Measurements from ENCODE around the gene FAM76B.
A peak's percentile ranks its signal among the peaks of the same experiment; 100 is the strongest.
"Not testable (repeated sequence)": the region's sequence is repeated elsewhere in the genome, so short reads cannot be mapped to it uniquely, and the experiment has no call there.

The FAM76B gene

GRCh38 chr11:95806464-95806863, 16.9 kb upstream of the FAM76B start:
- H3K9me3 ChIP-seq (ENCODE audit: control insufficient read depth, low read length); H3K36me3 ChIP-seq (ENCODE audit: control insufficient read depth, insufficient read depth, low read length, severe bottlenecking); H3K9ac ChIP-seq (ENCODE audit: low read length); H3K4me1 ChIP-seq (ENCODE audit: control insufficient read depth, insufficient read depth, low read length); H3K4me3 ChIP-seq (ENCODE audit: low read length); H3K27me3 ChIP-seq (replicated peaks; ENCODE audit: control insufficient read depth, insufficient read depth, low read length); DNase-seq (ENCODE audit: low read depth): not testable (repeated sequence)

- DNase-seq (ENCODE audit: low read depth) = no peak
- no peaks in the 10 kb centered on the region for H3K27me3 ChIP-seq (replicated peaks; ENCODE audit: control insufficient read depth, insufficient read depth, low read length)
- no peak overlapping the region for H3K4me3 ChIP-seq (ENCODE audit: low read length)
- peaks cover 2% of the 10 kb centered on the region for H3K36me3 ChIP-seq (ENCODE audit: control insufficient read depth, insufficient read depth, low read length, severe bottlenecking)
- no peak overlapping the region for H3K9ac ChIP-seq (ENCODE audit: low read length)
- H3K4me1 ChIP-seq (ENCODE audit: control insufficient read depth, insufficient read depth, low read length) = peaks cover 4% of the 10 kb centered on the region
- H3K9me3 ChIP-seq (ENCODE audit: control insufficient read depth, low read length) = no peaks in the 10 kb centered on the region
Observed at GRCh38 chr11:95805869-95806268, 16.3 kb upstream of the FAM76B start.

GRCh38 chr11:95803973-95804372, 14.4 kb upstream of the FAM76B start:
- peaks cover 5% of the 10 kb centered on the region for H3K36me3 ChIP-seq (ENCODE audit: control insufficient read depth, insufficient read depth, low read length, severe bottlenecking)

GRCh38 chr11:95802806-95803205, 13.2 kb upstream of the FAM76B start:
- Histone ChIP-seq H3K4me3 (ENCODE audit: low read length) (no peak overlapping the region), H3K9me3 (ENCODE audit: control insufficient read depth, low read length) (no peaks in the 10 kb centered on the region), H3K4me1 (ENCODE audit: control insufficient read depth, insufficient read depth, low read length) (peaks cover 4% of the 10 kb centered on the region), H3K27me3 (replicated peaks; ENCODE audit: control insufficient read depth, insufficient read depth, low read length) (no peaks in the 10 kb centered on the region), H3K9ac (ENCODE audit: low read length) (no peak overlapping the region), H3K36me3 (ENCODE audit: control insufficient read depth, insufficient read depth, low read length, severe bottlenecking) (peaks cover 5% of the 10 kb centered on the region)
- DNase-seq (ENCODE audit: low read depth) = no peak

More at GRCh38 chr11:95803973-95804372, 14.4 kb upstream of the FAM76B start:
- Histone ChIP-seq H3K27me3 (replicated peaks; ENCODE audit: control insufficient read depth, insufficient read depth, low read length) (no peaks in the 10 kb centered on the region), H3K4me3 (ENCODE audit: low read length) (no peak overlapping the region), H3K4me1 (ENCODE audit: control insufficient read depth, insufficient read depth, low read length) (peaks cover 4% of the 10 kb centered on the region), H3K9ac (ENCODE audit: low read length) (no peak overlapping the region), H3K9me3 (ENCODE audit: control insufficient read depth, low read length) (no peaks in the 10 kb centered on the region)
- no peak for DNase-seq (ENCODE audit: low read depth)

- DNase-seq (ENCODE audit: low read depth) = no peak
- no peaks in the 10 kb centered on the region for H3K9me3 ChIP-seq (ENCODE audit: control insufficient read depth, low read length)
- H3K4me3 ChIP-seq (ENCODE audit: low read length) = no peak overlapping the region
- H3K4me1 ChIP-seq (ENCODE audit: control insufficient read depth, insufficient read depth, low read length) = no peaks in the 10 kb centered on the region
- no peak overlapping the region for H3K9ac ChIP-seq (ENCODE audit: low read length)
- peaks cover 3% of the 10 kb centered on the region for H3K36me3 ChIP-seq (ENCODE audit: control insufficient read depth, insufficient read depth, low read length, severe bottlenecking)
- no peaks in the 10 kb centered on the region for H3K27me3 ChIP-seq (replicated peaks; ENCODE audit: control insufficient read depth, insufficient read depth, low read length)
Observed at GRCh38 chr11:95800438-95800837, 10.9 kb upstream of the FAM76B start.

- H3K4me3 ChIP-seq (ENCODE audit: low read length) = no peak overlapping the region
- H3K9me3 ChIP-seq (ENCODE audit: control insufficient read depth, low read length) = no peaks in the 10 kb centered on the region
- H3K27me3 ChIP-seq (replicated peaks; ENCODE audit: control insufficient read depth, insufficient read depth, low read length) = no peaks in the 10 kb centered on the region
- no peak for DNase-seq (ENCODE audit: low read depth)
- no peaks in the 10 kb centered on the region for H3K4me1 ChIP-seq (ENCODE audit: control insufficient read depth, insufficient read depth, low read length)
- peaks cover 3% of the 10 kb centered on the region for H3K36me3 ChIP-seq (ENCODE audit: control insufficient read depth, insufficient read depth, low read length, severe bottlenecking)
- no peak overlapping the region for H3K9ac ChIP-seq (ENCODE audit: low read length)
Observed at GRCh38 chr11:95799546-95799945, 10.0 kb upstream of the FAM76B start.

GRCh38 chr11:95796501-95796900, 6.9 kb upstream of the FAM76B start:
- DNase-seq (ENCODE audit: low read depth) = no peak
- no peak overlapping the region for H3K9ac ChIP-seq (ENCODE audit: low read length)

GRCh38 chr11:95795627-95796295, 6.2 kb upstream of the FAM76B start:
- Histone ChIP-seq H3K9ac (ENCODE audit: low read length) (no peak overlapping the region), H3K36me3 (ENCODE audit: control insufficient read depth, insufficient read depth, low read length, severe bottlenecking) (peaks cover 3% of the 10 kb centered on the region), H3K9me3 (ENCODE audit: control insufficient read depth, low read length) (no peaks in the 10 kb centered on the region), H3K4me3 (ENCODE audit: low read length) (no peak overlapping the region), H3K27me3 (replicated peaks; ENCODE audit: control insufficient read depth, insufficient read depth, low read length) (no peaks in the 10 kb centered on the region), H3K4me1 (ENCODE audit: control insufficient read depth, insufficient read depth, low read length) (peaks cover 14% of the 10 kb centered on the region)
- DNase-seq (ENCODE audit: low read depth) = no peak

More at GRCh38 chr11:95796501-95796900, 6.9 kb upstream of the FAM76B start:
- H3K4me1 ChIP-seq (ENCODE audit: control insufficient read depth, insufficient read depth, low read length) = peaks cover 9% of the 10 kb centered on the region
- H3K27me3 ChIP-seq (replicated peaks; ENCODE audit: control insufficient read depth, insufficient read depth, low read length) = no peaks in the 10 kb centered on the region
- H3K4me3 ChIP-seq (ENCODE audit: low read length) = no peak overlapping the region
- H3K36me3 ChIP-seq (ENCODE audit: control insufficient read depth, insufficient read depth, low read length, severe bottlenecking) = peaks cover 3% of the 10 kb centered on the region
- H3K9me3 ChIP-seq (ENCODE audit: control insufficient read depth, low read length) = no peaks in the 10 kb centered on the region

- no peaks in the 10 kb centered on the region for H3K36me3 ChIP-seq (ENCODE audit: control insufficient read depth, insufficient read depth, low read length, severe bottlenecking)
- no peak overlapping the region for H3K9ac ChIP-seq (ENCODE audit: low read length)
- no peak overlapping the region for H3K4me3 ChIP-seq (ENCODE audit: low read length)
- peaks cover 14% of the 10 kb centered on the region for H3K4me1 ChIP-seq (ENCODE audit: control insufficient read depth, insufficient read depth, low read length)
- H3K27me3 ChIP-seq (replicated peaks; ENCODE audit: control insufficient read depth, insufficient read depth, low read length) = no peaks in the 10 kb centered on the region
- DNase-seq (ENCODE audit: low read depth) = no peak
- no peaks in the 10 kb centered on the region for H3K9me3 ChIP-seq (ENCODE audit: control insufficient read depth, low read length)
Observed at GRCh38 chr11:95794086-95794485, 4.5 kb upstream of the FAM76B start.

GRCh38 chr11:95793116-95793515, 3.5 kb upstream of the FAM76B start:
- Histone ChIP-seq H3K4me3 (ENCODE audit: low read length) (no peak overlapping the region), H3K4me1 (ENCODE audit: control insufficient read depth, insufficient read depth, low read length) (peaks cover 21% of the 10 kb centered on the region), H3K9me3 (ENCODE audit: control insufficient read depth, low read length) (no peaks in the 10 kb centered on the region), H3K9ac (ENCODE audit: low read length) (no peak overlapping the region), H3K27me3 (replicated peaks; ENCODE audit: control insufficient read depth, insufficient read depth, low read length) (no peaks in the 10 kb centered on the region), H3K36me3 (ENCODE audit: control insufficient read depth, insufficient read depth, low read length, severe bottlenecking) (no peaks in the 10 kb centered on the region)
- peak; percentile 39 for DNase-seq (ENCODE audit: low read depth)

GRCh38 chr11:95792700-95793099, 3.1 kb upstream of the FAM76B start:
- H3K9me3 ChIP-seq (ENCODE audit: control insufficient read depth, low read length) = no peaks in the 10 kb centered on the region
- no peaks in the 10 kb centered on the region for H3K27me3 ChIP-seq (replicated peaks; ENCODE audit: control insufficient read depth, insufficient read depth, low read length)
- H3K4me1 ChIP-seq (ENCODE audit: control insufficient read depth, insufficient read depth, low read length) = peaks cover 25% of the 10 kb centered on the region
- no peak for DNase-seq (ENCODE audit: low read depth)
- no peaks in the 10 kb centered on the region for H3K36me3 ChIP-seq (ENCODE audit: control insufficient read depth, insufficient read depth, low read length, severe bottlenecking)
- no peak overlapping the region for H3K4me3 ChIP-seq (ENCODE audit: low read length)
- H3K9ac ChIP-seq (ENCODE audit: low read length) = no peak overlapping the region

GRCh38 chr11:95792200-95792599, 2.6 kb upstream of the FAM76B start:
- no peaks in the 10 kb centered on the region for H3K27me3 ChIP-seq (replicated peaks; ENCODE audit: control insufficient read depth, insufficient read depth, low read length)
- no peak overlapping the region for H3K9ac ChIP-seq (ENCODE audit: low read length)
- no peaks in the 10 kb centered on the region for H3K9me3 ChIP-seq (ENCODE audit: control insufficient read depth, low read length)
- no peak overlapping the region for H3K4me3 ChIP-seq (ENCODE audit: low read length)
- DNase-seq (ENCODE audit: low read depth) = no peak
- no peaks in the 10 kb centered on the region for H3K36me3 ChIP-seq (ENCODE audit: control insufficient read depth, insufficient read depth, low read length, severe bottlenecking)
- H3K4me1 ChIP-seq (ENCODE audit: control insufficient read depth, insufficient read depth, low read length) = peaks cover 26% of the 10 kb centered on the region

Measured in adipocyte (in vitro differentiated cells).